H1 (cell line): Measurements from ENCODE around the gene IL9. TPM values are rescaled to one million over a fixed set of nuclear protein-coding genes. Genes with fewer than 3 reads are reported as not detected.

Experiments
- CTCF ChIA-PET: fragments of 300-600 bp; sonication (Branson Sonifier 250); formaldehyde crosslinking; loops from one replicate; lab custom pipeline; 2021; ENCODE audit not compliant: partially characterized antibody; lab: Charles Lee
- POLR2A ChIA-PET: fragments of 300-600 bp; sonication (Branson Sonifier 250); formaldehyde crosslinking; loops from one replicate; lab custom pipeline; 2021; ENCODE audit warnings: inconsistent platforms; ENCODE audit not compliant: partially characterized antibody; lab: Charles Lee
- DNase-seq, 2 experiments: peaks; one replicate each; pipeline versions ENCODE4 v3.0.0 to v3.0.0-alpha.2; 2010 to 2022; ENCODE audit warnings: low spot score in 2 of 2, low read depth in 1 of 2, mixed read lengths in 1 of 2
- FAIRE-seq: peaks from 2 replicates; lab custom pipeline; 2011; peaks lifted over from hg19 to GRCh38; lab: Jason Lieb, UNC
- H2AFZ ChIP-seq: 2 replicates; pipeline ENCODE4 v1.8.1; 2012; ENCODE audit warnings: low read length, inconsistent platforms
- H2AK5ac ChIP-seq: 2 replicates; pipeline ENCODE4 v1.6.1; 2013; ENCODE audit warnings: low read depth, low read length
- H2BK120ac ChIP-seq: replicated peaks from 2 replicates; pipeline ENCODE3; 2013; ENCODE audit warnings: low read depth, low read length, inconsistent platforms
- H2BK12ac ChIP-seq: 2 replicates; pipeline ENCODE4 v1.6.1; 2013; ENCODE audit warnings: low read depth, low read length
- H2BK15ac ChIP-seq: 2 replicates; pipeline ENCODE4 v1.6.1; 2013; ENCODE audit warnings: low read length
- H2BK20ac ChIP-seq: 2 replicates; pipeline ENCODE4 v1.6.1; 2013; ENCODE audit warnings: low read length
- H2BK5ac ChIP-seq: 2 replicates; pipeline ENCODE4 v1.6.1; 2013; ENCODE audit warnings: low read depth, low read length
- H3K14ac ChIP-seq: 2 replicates; pipeline ENCODE4 v1.6.1; 2013; ENCODE audit warnings: inconsistent platforms; ENCODE audit not compliant: insufficient read length
- H3K18ac ChIP-seq: 2 replicates; pipeline ENCODE4 v1.6.1; 2013; ENCODE audit warnings: low read length; ENCODE audit errors: extremely low read depth
- H3K23ac ChIP-seq: 2 replicates; pipeline ENCODE4 v1.6.1; 2013; ENCODE audit warnings: inconsistent platforms; ENCODE audit not compliant: insufficient read length
- H3K23me2 ChIP-seq: 2 replicates; pipeline ENCODE4 v1.6.1; 2013; ENCODE audit warnings: low read depth, low read length
- H3K27ac ChIP-seq: 2 replicates; pipeline ENCODE4 v1.6.1; 2011; ENCODE audit warnings: low read depth, low read length, inconsistent platforms
- H3K27me3 ChIP-seq, 4 experiments: replicated peaks in 1 of 4; 1 replicate in 1 of 4; 2 replicates in 3 of 4; pipeline versions ENCODE4 v1.6.1 to v1.8.1; 2011 to 2013; ENCODE audit warnings: low read length in 3 of 4, mild to moderate bottlenecking in 3 of 4, inconsistent platforms in 2 of 4, mixed read lengths in 2 of 4, moderate library complexity in 1 of 4; ENCODE audit not compliant: control insufficient read depth in 3 of 4, insufficient read depth in 3 of 4; ENCODE audit errors: extremely low read depth in 1 of 4
- H3K36me3 ChIP-seq, 4 experiments: 2 replicates each; pipeline versions ENCODE4 v1.6.1 to v1.8.1; 2011 to 2013; ENCODE audit warnings: mild to moderate bottlenecking in 4 of 4, low read length in 3 of 4, moderate library complexity in 2 of 4, control low read depth in 1 of 4, inconsistent platforms in 1 of 4; ENCODE audit not compliant: insufficient read depth in 4 of 4, control insufficient read depth in 2 of 4
- H3K4ac ChIP-seq: replicated peaks from 2 replicates; pipeline ENCODE3; 2013; ENCODE audit warnings: low read length, low read depth, mixed read lengths, inconsistent platforms; ENCODE audit not compliant: insufficient read length
- H3K4me1 ChIP-seq, 4 experiments: replicated peaks in 1 of 4; 1 replicate in 1 of 4; 2 replicates in 3 of 4; pipeline versions ENCODE4 v1.6.1 to v1.8.1; 2011 to 2013; ENCODE audit warnings: low read length in 3 of 4, inconsistent platforms in 2 of 4, mixed read lengths in 1 of 4; ENCODE audit not compliant: insufficient read depth in 4 of 4, control insufficient read depth in 3 of 4
- H3K4me2 ChIP-seq, 2 experiments: 2 replicates each; pipeline versions ENCODE4 v1.6.1 to v1.8.1; 2011 to 2013; ENCODE audit warnings: low read depth in 2 of 2, low read length in 2 of 2, control low read depth in 1 of 2, inconsistent platforms in 1 of 2, mild to moderate bottlenecking in 1 of 2; ENCODE audit not compliant: insufficient read depth in 1 of 2
- H3K4me3 ChIP-seq, 4 experiments: fragments of 200-600, 300-600 bp in 1 of 4; sonication (generic), shearing (Covaris generic), sonication (Bioruptor Twin) in 1 of 4; 2 replicates each; pipeline versions ENCODE4 v1.5.1 to v1.8.1; 2011 to 2016; ENCODE audit warnings: low read length in 4 of 4, low read depth in 3 of 4, control low read depth in 2 of 4, inconsistent platforms in 2 of 4, mild to moderate bottlenecking in 2 of 4, mixed read lengths in 1 of 4, moderate library complexity in 1 of 4; ENCODE audit not compliant: insufficient read depth in 2 of 4; ENCODE audit errors: extremely low read depth in 1 of 4
- H3K56ac ChIP-seq: replicated peaks from 2 replicates; pipeline ENCODE3; 2013; ENCODE audit warnings: low read depth, mild to moderate bottlenecking, mixed read lengths, low read length, inconsistent platforms; ENCODE audit not compliant: insufficient read length
- H3K79me1 ChIP-seq: 2 replicates; pipeline ENCODE4 v1.6.1; 2013; ENCODE audit warnings: low read depth, low read length, control low read depth
- H3K79me2 ChIP-seq, 2 experiments: 2 replicates each; pipeline versions ENCODE4 v1.6.1 to v1.8.1; 2012 to 2013; ENCODE audit warnings: low read length in 2 of 2, mild to moderate bottlenecking in 2 of 2, inconsistent platforms in 1 of 2; ENCODE audit not compliant: insufficient read depth in 2 of 2, control insufficient read depth in 1 of 2
- H3K9ac ChIP-seq, 4 experiments: replicated peaks in 1 of 4; 1 replicate in 1 of 4; 2 replicates in 3 of 4; pipeline versions ENCODE4 v1.6.1 to v1.8.1; 2011 to 2013; ENCODE audit warnings: low read depth in 3 of 4, low read length in 3 of 4, control low read depth in 2 of 4, mild to moderate bottlenecking in 2 of 4, moderate library complexity in 2 of 4, inconsistent platforms in 1 of 4; ENCODE audit errors: extremely low read depth in 1 of 4
- H3K9me3 ChIP-seq, 2 experiments: 2 replicates each; pipeline versions ENCODE4 v1.6.1 to v1.8.1; 2012 to 2013; ENCODE audit warnings: mild to moderate bottlenecking in 2 of 2, moderate library complexity in 2 of 2, control low read depth in 1 of 2, inconsistent platforms in 1 of 2, low read depth in 1 of 2, low read length in 1 of 2, mixed read lengths in 1 of 2; ENCODE audit not compliant: insufficient read depth in 2 of 2
- H4K20me1 ChIP-seq, 2 experiments: replicated peaks in 1 of 2; 2 replicates each; pipeline versions ENCODE3 to v1.8.1; 2011 to 2013; ENCODE audit warnings: inconsistent platforms in 2 of 2, low read length in 2 of 2, mild to moderate bottlenecking in 1 of 2; ENCODE audit not compliant: insufficient read depth in 2 of 2, control insufficient read depth in 1 of 2
- H4K5ac ChIP-seq: 2 replicates; pipeline ENCODE4 v1.6.1; 2013; ENCODE audit warnings: low read length, low read depth, mixed read lengths, inconsistent platforms; ENCODE audit not compliant: insufficient read length
- H4K8ac ChIP-seq: 2 replicates; pipeline ENCODE4 v1.8.0; 2013; ENCODE audit warnings: mild to moderate bottlenecking, moderate library complexity, low read length, inconsistent platforms; ENCODE audit not compliant: insufficient read depth; ENCODE audit errors: extremely low read depth
- H4K91ac ChIP-seq: replicated peaks from 2 replicates; pipeline ENCODE3; 2013; ENCODE audit warnings: low read length, mixed read lengths, inconsistent platforms; ENCODE audit not compliant: insufficient read length
- EP300 ChIP-seq, 2 experiments: IDR thresholded peaks; 1 replicate in 1 of 2; 2 replicates in 1 of 2; pipeline ENCODE4 v1.6.1; 2011 to 2012; ENCODE audit warnings: low read depth in 2 of 2, low read length in 2 of 2, mild to moderate bottlenecking in 2 of 2, borderline replicate concordance in 1 of 2, inconsistent platforms in 1 of 2, moderate library complexity in 1 of 2
- EZH2 ChIP-seq: fragments of 200-600 bp; sonication (generic); IDR thresholded peaks from 2 replicates; pipeline ENCODE4 v1.7.1; 2012; ENCODE audit warnings: low read depth, mild to moderate bottlenecking, moderate library complexity, low read length, inconsistent platforms; ENCODE audit not compliant: severe bottlenecking
- HDAC6 ChIP-seq: IDR thresholded peaks from one replicate; pipeline ENCODE4 v1.7.1; 2012; ENCODE audit warnings: low read depth, mild to moderate bottlenecking, inconsistent platforms, low read length, moderate library complexity
- JUND ChIP-seq: IDR thresholded peaks from 2 replicates; pipeline ENCODE4 v1.6.1; 2011; ENCODE audit warnings: mild to moderate bottlenecking, improper control_type of control experiment, low read length
- MAX ChIP-seq: IDR thresholded peaks from 2 replicates; pipeline ENCODE4 v1.6.1; 2012; ENCODE audit warnings: inconsistent platforms
- NANOG ChIP-seq: IDR thresholded peaks from 2 replicates; pipeline ENCODE4 v1.6.1; 2011; ENCODE audit warnings: low read length, low read depth, mild to moderate bottlenecking, inconsistent platforms; ENCODE audit not compliant: insufficient read depth, poor library complexity, severe bottlenecking
- POLR2AphosphoS5 ChIP-seq: IDR thresholded peaks from 2 replicates; pipeline ENCODE4 v1.6.1; 2011; ENCODE audit warnings: low read depth, low read length
- POU5F1 ChIP-seq: IDR thresholded peaks from 2 replicates; pipeline ENCODE4 v1.6.1; 2011; ENCODE audit warnings: low read depth, mild to moderate bottlenecking, low read length, moderate library complexity
- RAD21 ChIP-seq, 2 experiments: IDR thresholded peaks in 1 of 2; conservative IDR thresholded peaks in 1 of 2; 2 replicates each; pipeline ENCODE4 v1.6.1; 2011; ENCODE audit warnings: low read depth in 2 of 2, low read length in 2 of 2, improper control_type of control experiment in 1 of 2, inconsistent platforms in 1 of 2, mild to moderate bottlenecking in 1 of 2, moderate library complexity in 1 of 2
- RNF2 ChIP-seq: fragments of 200-900, 300-1000 bp; sonication (generic); IDR thresholded peaks from 2 replicates; pipeline ENCODE4 v1.7.1; 2016; ENCODE audit warnings: borderline replicate concordance, low read depth, mild to moderate bottlenecking, antibody characterized with exemption, low read length; ENCODE audit not compliant: poor library complexity, severe bottlenecking; ENCODE audit errors: missing control alignments
- RXRA ChIP-seq: IDR thresholded peaks from 2 replicates; pipeline ENCODE4 v1.6.1; 2011; ENCODE audit warnings: low read depth, mild to moderate bottlenecking, low read length, moderate library complexity; ENCODE audit not compliant: insufficient read depth
- SUZ12 ChIP-seq: fragments of 200-600 bp; sonication (generic); IDR thresholded peaks from 2 replicates; pipeline ENCODE4 v1.6.1; 2012; ENCODE audit warnings: mild to moderate bottlenecking, inconsistent platforms, low read length, moderate library complexity, mixed read lengths
- YY1 ChIP-seq: IDR thresholded peaks from 2 replicates; pipeline ENCODE4 v1.6.1; 2011; ENCODE audit warnings: low read depth, mild to moderate bottlenecking, low read length
- WGBS, 2 experiments: shearing (Covaris generic) in 1 of 2; methylation state at CpG; one replicate each; pipeline versions ENCODE4 v1.1.6 to v1.1.7; 2013 to 2015; ENCODE audit warnings: low lambda C conversion rate in 2 of 2, mixed read lengths in 2 of 2, inconsistent platforms in 1 of 2, low coverage in 1 of 2, missing lambda C conversion rate in 1 of 2; ENCODE audit not compliant: insufficient replicate concordance in 2 of 2, insufficient coverage in 1 of 2, insufficient read length in 1 of 2; ENCODE audit errors: extremely low coverage in 1 of 2, missing lambda C conversion rate in 1 of 2; 5-methylcytosine and 5-hydroxymethylcytosine counted together
- polyA plus RNA-seq, 7 experiments: library from polyadenylated mRNA; depleted of rRNA in 3 of 7; stranded (reverse) in 5 of 7; unstranded in 2 of 7; fragments of >200 nt in 5 of 7; fragments of 200-250 nt in 2 of 7; gene quantifications; 1 replicate in 5 of 7; 2 replicates in 1 of 7; 4 replicates in 1 of 7; pipeline versions ENCODE4 v1.2.1 to v1.2.3, GENCODE V29; 2011 to 2013; ENCODE audit warnings: missing spikeins in 2 of 7, mixed read lengths in 2 of 7
- total RNA-seq: library from RNA; stranded (reverse); fragmentation: NEBNext Ultra II Directional; extraction: Animal tissue kit (Norgen Biotek cat#: 25700); gene quantifications from 2 replicates; pipeline ENCODE4 v1.2.1, GENCODE V29; 2021

Gene IL9
- total and polyA plus RNA-seq, 2 of the 8 experiments (the other 6 are each of a cell fraction or from before 2014, with no cell fraction given), result not detected

GRCh38 chr5:135878156-135878620 lies 17.5 kb downstream of the IL9 start:
- CTCF ChIA-PET, result interaction anchor here (1.0 to 3.6 kb wide), 10 partner anchors 10 to 412 kb away, joined by 3 to 18 read pairs (median 6); no protein-coding TSS in a partner anchor
- no peak overlapping the region for H3K4me3 ChIP-seq
- no peak overlapping the region for H3K4me2 ChIP-seq
- no peak overlapping the region for H2BK20ac ChIP-seq
- H3K79me2 ChIP-seq, result no peaks in the 10 kb centered on the region
- H3K36me3 ChIP-seq, result no peaks in the 10 kb centered on the region
- no peaks in the 10 kb centered on the region; the same call in 1 of the 2 replicates for H3K23me2 ChIP-seq
- no peak overlapping the region for H2BK12ac ChIP-seq
- H3K4me1 ChIP-seq, result peaks cover 3 to 5% (median 4%) of the 10 kb centered on the region in 4 experiments; a peak in 6 of 7 replicates
- TF ChIP-seq EP300 (IDR thresholded peaks at IDR 0.05; ENCODE audit: borderline replicate concordance in 1 of 2, low read depth in 2 of 2, low read length in 2 of 2) (no peak), RXRA (no peak), POLR2AphosphoS5 (no peak), MAX (no peak), POU5F1 (no peak), HDAC6 (no peak), YY1 (no peak), EZH2 (no peak), NANOG (no peak), JUND (no peak), RAD21 (IDR thresholded peaks at IDR 0.05 in 1 of 2, conservative IDR thresholded peaks at IDR 0.05 in 1 of 2; ENCODE audit: low read depth in 2 of 2, low read length in 2 of 2) (no peak), RNF2 (no peak), SUZ12 (no peak)
- no peak overlapping the region for H3K14ac ChIP-seq
- H3K18ac ChIP-seq, result no peak overlapping the region
- FAIRE-seq (no peak), DNase-seq (no peak)
- H3K56ac ChIP-seq, result no peak overlapping the region
- H3K27me3 ChIP-seq, result no peaks in the 10 kb centered on the region
- H2AFZ ChIP-seq, result no peak overlapping the region
- H2BK5ac ChIP-seq, result no peak overlapping the region
- no peak overlapping the region for H4K8ac ChIP-seq
- H4K5ac ChIP-seq, result no peak overlapping the region
- H3K27ac ChIP-seq, result no peak overlapping the region
- no peak overlapping the region for H3K4ac ChIP-seq
- H2BK120ac ChIP-seq, result no peak overlapping the region
- H3K79me1 ChIP-seq, result no peaks in the 10 kb centered on the region
- no peak overlapping the region for H3K23ac ChIP-seq
- H4K20me1 ChIP-seq, result no peaks in the 10 kb centered on the region
- no peak overlapping the region for H2AK5ac ChIP-seq
- no peak overlapping the region for H2BK15ac ChIP-seq
- H3K9me3 ChIP-seq, result no peaks in the 10 kb centered on the region
- POLR2A ChIA-PET, result no interaction called here
- H3K9ac ChIP-seq, result no peak overlapping the region
- 94% methylated on average over 4 of the region's 4 CpGs; no CpG with 5 or more reads in 1 of the 2 experiments for WGBS, 2 experiments
- no peak overlapping the region for H4K91ac ChIP-seq
